H1 (cell line): ENCODE data around the gene WWC2. TPM values are rescaled to one million over a fixed set of nuclear protein-coding genes. Genes with fewer than 3 reads are reported as not detected.

Experiments
- CTCF ChIA-PET: fragments of 300-600 bp; sonication (Branson Sonifier 250); formaldehyde crosslinking; loops from one replicate; lab custom pipeline; 2021; ENCODE audit not compliant: partially characterized antibody; lab: Charles Lee
- POLR2A ChIA-PET: fragments of 300-600 bp; sonication (Branson Sonifier 250); formaldehyde crosslinking; loops from one replicate; lab custom pipeline; 2021; ENCODE audit warnings: inconsistent platforms; ENCODE audit not compliant: partially characterized antibody; lab: Charles Lee
- DNase-seq, 2 experiments: peaks; one replicate each; pipeline versions ENCODE4 v3.0.0 to v3.0.0-alpha.2; 2010 to 2022; ENCODE audit warnings: low spot score in 2 of 2, low read depth in 1 of 2, mixed read lengths in 1 of 2
- FAIRE-seq: peaks from 2 replicates; lab custom pipeline; 2011; peaks lifted over from hg19 to GRCh38; lab: Jason Lieb, UNC
- H2AFZ ChIP-seq: 2 replicates; pipeline ENCODE4 v1.8.1; 2012; ENCODE audit warnings: low read length, inconsistent platforms
- H2AK5ac ChIP-seq: 2 replicates; pipeline ENCODE4 v1.6.1; 2013; ENCODE audit warnings: low read depth, low read length
- H2BK120ac ChIP-seq: replicated peaks from 2 replicates; pipeline ENCODE3; 2013; ENCODE audit warnings: low read depth, low read length, inconsistent platforms
- H2BK12ac ChIP-seq: 2 replicates; pipeline ENCODE4 v1.6.1; 2013; ENCODE audit warnings: low read depth, low read length
- H2BK15ac ChIP-seq: 2 replicates; pipeline ENCODE4 v1.6.1; 2013; ENCODE audit warnings: low read length
- H2BK20ac ChIP-seq: 2 replicates; pipeline ENCODE4 v1.6.1; 2013; ENCODE audit warnings: low read length
- H2BK5ac ChIP-seq: 2 replicates; pipeline ENCODE4 v1.6.1; 2013; ENCODE audit warnings: low read depth, low read length
- H3K14ac ChIP-seq: 2 replicates; pipeline ENCODE4 v1.6.1; 2013; ENCODE audit warnings: inconsistent platforms; ENCODE audit not compliant: insufficient read length
- H3K18ac ChIP-seq: 2 replicates; pipeline ENCODE4 v1.6.1; 2013; ENCODE audit warnings: low read length; ENCODE audit errors: extremely low read depth
- H3K23ac ChIP-seq: 2 replicates; pipeline ENCODE4 v1.6.1; 2013; ENCODE audit warnings: inconsistent platforms; ENCODE audit not compliant: insufficient read length
- H3K23me2 ChIP-seq: 2 replicates; pipeline ENCODE4 v1.6.1; 2013; ENCODE audit warnings: low read depth, low read length
- H3K27ac ChIP-seq: 2 replicates; pipeline ENCODE4 v1.6.1; 2011; ENCODE audit warnings: low read depth, low read length, inconsistent platforms
- H3K27me3 ChIP-seq, 4 experiments: replicated peaks in 1 of 4; 1 replicate in 1 of 4; 2 replicates in 3 of 4; pipeline versions ENCODE4 v1.6.1 to v1.8.1; 2011 to 2013; ENCODE audit warnings: low read length in 3 of 4, mild to moderate bottlenecking in 3 of 4, inconsistent platforms in 2 of 4, mixed read lengths in 2 of 4, moderate library complexity in 1 of 4; ENCODE audit not compliant: control insufficient read depth in 3 of 4, insufficient read depth in 3 of 4; ENCODE audit errors: extremely low read depth in 1 of 4
- H3K36me3 ChIP-seq, 4 experiments: 2 replicates each; pipeline versions ENCODE4 v1.6.1 to v1.8.1; 2011 to 2013; ENCODE audit warnings: mild to moderate bottlenecking in 4 of 4, low read length in 3 of 4, moderate library complexity in 2 of 4, control low read depth in 1 of 4, inconsistent platforms in 1 of 4; ENCODE audit not compliant: insufficient read depth in 4 of 4, control insufficient read depth in 2 of 4
- H3K4ac ChIP-seq: replicated peaks from 2 replicates; pipeline ENCODE3; 2013; ENCODE audit warnings: low read length, low read depth, mixed read lengths, inconsistent platforms; ENCODE audit not compliant: insufficient read length
- H3K4me1 ChIP-seq, 4 experiments: replicated peaks in 1 of 4; 1 replicate in 1 of 4; 2 replicates in 3 of 4; pipeline versions ENCODE4 v1.6.1 to v1.8.1; 2011 to 2013; ENCODE audit warnings: low read length in 3 of 4, inconsistent platforms in 2 of 4, mixed read lengths in 1 of 4; ENCODE audit not compliant: insufficient read depth in 4 of 4, control insufficient read depth in 3 of 4
- H3K4me2 ChIP-seq, 2 experiments: 2 replicates each; pipeline versions ENCODE4 v1.6.1 to v1.8.1; 2011 to 2013; ENCODE audit warnings: low read depth in 2 of 2, low read length in 2 of 2, control low read depth in 1 of 2, inconsistent platforms in 1 of 2, mild to moderate bottlenecking in 1 of 2; ENCODE audit not compliant: insufficient read depth in 1 of 2
- H3K4me3 ChIP-seq, 4 experiments: fragments of 200-600, 300-600 bp in 1 of 4; sonication (generic), shearing (Covaris generic), sonication (Bioruptor Twin) in 1 of 4; 2 replicates each; pipeline versions ENCODE4 v1.5.1 to v1.8.1; 2011 to 2016; ENCODE audit warnings: low read length in 4 of 4, low read depth in 3 of 4, control low read depth in 2 of 4, inconsistent platforms in 2 of 4, mild to moderate bottlenecking in 2 of 4, mixed read lengths in 1 of 4, moderate library complexity in 1 of 4; ENCODE audit not compliant: insufficient read depth in 2 of 4; ENCODE audit errors: extremely low read depth in 1 of 4
- H3K56ac ChIP-seq: replicated peaks from 2 replicates; pipeline ENCODE3; 2013; ENCODE audit warnings: low read depth, mild to moderate bottlenecking, mixed read lengths, low read length, inconsistent platforms; ENCODE audit not compliant: insufficient read length
- H3K79me1 ChIP-seq: 2 replicates; pipeline ENCODE4 v1.6.1; 2013; ENCODE audit warnings: low read depth, low read length, control low read depth
- H3K79me2 ChIP-seq, 2 experiments: 2 replicates each; pipeline versions ENCODE4 v1.6.1 to v1.8.1; 2012 to 2013; ENCODE audit warnings: low read length in 2 of 2, mild to moderate bottlenecking in 2 of 2, inconsistent platforms in 1 of 2; ENCODE audit not compliant: insufficient read depth in 2 of 2, control insufficient read depth in 1 of 2
- H3K9ac ChIP-seq, 4 experiments: replicated peaks in 1 of 4; 1 replicate in 1 of 4; 2 replicates in 3 of 4; pipeline versions ENCODE4 v1.6.1 to v1.8.1; 2011 to 2013; ENCODE audit warnings: low read depth in 3 of 4, low read length in 3 of 4, control low read depth in 2 of 4, mild to moderate bottlenecking in 2 of 4, moderate library complexity in 2 of 4, inconsistent platforms in 1 of 4; ENCODE audit errors: extremely low read depth in 1 of 4
- H3K9me3 ChIP-seq, 2 experiments: 2 replicates each; pipeline versions ENCODE4 v1.6.1 to v1.8.1; 2012 to 2013; ENCODE audit warnings: mild to moderate bottlenecking in 2 of 2, moderate library complexity in 2 of 2, control low read depth in 1 of 2, inconsistent platforms in 1 of 2, low read depth in 1 of 2, low read length in 1 of 2, mixed read lengths in 1 of 2; ENCODE audit not compliant: insufficient read depth in 2 of 2
- H4K20me1 ChIP-seq, 2 experiments: replicated peaks in 1 of 2; 2 replicates each; pipeline versions ENCODE3 to v1.8.1; 2011 to 2013; ENCODE audit warnings: inconsistent platforms in 2 of 2, low read length in 2 of 2, mild to moderate bottlenecking in 1 of 2; ENCODE audit not compliant: insufficient read depth in 2 of 2, control insufficient read depth in 1 of 2
- H4K5ac ChIP-seq: 2 replicates; pipeline ENCODE4 v1.6.1; 2013; ENCODE audit warnings: low read length, low read depth, mixed read lengths, inconsistent platforms; ENCODE audit not compliant: insufficient read length
- H4K8ac ChIP-seq: 2 replicates; pipeline ENCODE4 v1.8.0; 2013; ENCODE audit warnings: mild to moderate bottlenecking, moderate library complexity, low read length, inconsistent platforms; ENCODE audit not compliant: insufficient read depth; ENCODE audit errors: extremely low read depth
- H4K91ac ChIP-seq: replicated peaks from 2 replicates; pipeline ENCODE3; 2013; ENCODE audit warnings: low read length, mixed read lengths, inconsistent platforms; ENCODE audit not compliant: insufficient read length
- BACH1 ChIP-seq: IDR thresholded peaks from 2 replicates; pipeline ENCODE4 v1.6.1; 2012; ENCODE audit warnings: low read length, improper control_type of control experiment
- POLR2AphosphoS5 ChIP-seq: IDR thresholded peaks from 2 replicates; pipeline ENCODE4 v1.6.1; 2011; ENCODE audit warnings: low read depth, low read length
- SIN3A ChIP-seq, 2 experiments: IDR thresholded peaks in 1 of 2; conservative IDR thresholded peaks in 1 of 2; 2 replicates each; pipeline ENCODE4 v1.6.1; 2011 to 2012; ENCODE audit warnings: low read length in 2 of 2, improper control_type of control experiment in 1 of 2, low read depth in 1 of 2, mild to moderate bottlenecking in 1 of 2
- TEAD4 ChIP-seq: IDR thresholded peaks from 2 replicates; pipeline ENCODE4 v1.6.1; 2012; ENCODE audit warnings: low read depth, low read length, inconsistent platforms, mixed read lengths
- WGBS, 2 experiments: shearing (Covaris generic) in 1 of 2; methylation state at CpG; one replicate each; pipeline versions ENCODE4 v1.1.6 to v1.1.7; 2013 to 2015; ENCODE audit warnings: low lambda C conversion rate in 2 of 2, mixed read lengths in 2 of 2, inconsistent platforms in 1 of 2, low coverage in 1 of 2, missing lambda C conversion rate in 1 of 2; ENCODE audit not compliant: insufficient replicate concordance in 2 of 2, insufficient coverage in 1 of 2, insufficient read length in 1 of 2; ENCODE audit errors: extremely low coverage in 1 of 2, missing lambda C conversion rate in 1 of 2; 5-methylcytosine and 5-hydroxymethylcytosine counted together
- polyA plus RNA-seq, 7 experiments: library from polyadenylated mRNA; depleted of rRNA in 3 of 7; stranded (reverse) in 5 of 7; unstranded in 2 of 7; fragments of >200 nt in 5 of 7; fragments of 200-250 nt in 2 of 7; gene quantifications; 1 replicate in 5 of 7; 2 replicates in 1 of 7; 4 replicates in 1 of 7; pipeline versions ENCODE4 v1.2.1 to v1.2.3, GENCODE V29; 2011 to 2013; ENCODE audit warnings: missing spikeins in 2 of 7, mixed read lengths in 2 of 7
- total RNA-seq: library from RNA; stranded (reverse); fragmentation: NEBNext Ultra II Directional; extraction: Animal tissue kit (Norgen Biotek cat#: 25700); gene quantifications from 2 replicates; pipeline ENCODE4 v1.2.1, GENCODE V29; 2021
- TF ChIP-seq, protein P1 (sequence below), 3 experiments: IDR thresholded peaks; 1 replicate in 2 of 3; 2 replicates in 1 of 3; pipeline versions ENCODE4 v1.5.1 to v1.6.1; 2011; ENCODE audit warnings: low read length in 3 of 3, mild to moderate bottlenecking in 3 of 3, inconsistent platforms in 2 of 3, low read depth in 1 of 3, moderate library complexity in 1 of 3; ENCODE audit not compliant: insufficient read depth in 1 of 3; ENCODE audit errors: control extremely low read depth in 1 of 3

The WWC2 gene
- total and polyA plus RNA-seq, 2 of the 8 experiments (the other 6 are each of a cell fraction or from before 2014, with no cell fraction given) = 17.6 to 135 TPM

- Histone ChIP-seq H3K79me2 (peaks cover 6 to 97% of the 10 kb centered on the region in 2 experiments; a peak in 3 of 4 replicates), H3K14ac (no peak overlapping the region), H3K79me1 (peaks cover 6% of the 10 kb centered on the region), H3K27ac (no peak overlapping the region), H2BK5ac (no peak overlapping the region), H3K4me2 (no peak overlapping the region), H3K23ac (no peak overlapping the region), H4K5ac (no peak overlapping the region), H2BK12ac (no peak overlapping the region), H3K23me2 (no peaks in the 10 kb centered on the region), H2AFZ (no peak overlapping the region), H3K9me3 (no peaks in the 10 kb centered on the region), H2AK5ac (no peak overlapping the region), H3K4me1 (peaks cover 0 to 4% (median 0%) of the 10 kb centered on the region in 4 experiments; a peak in 2 of 7 replicates), H2BK15ac (no peak overlapping the region), H2BK120ac (no peak overlapping the region), H3K9ac (no peak overlapping the region), H2BK20ac (no peak overlapping the region), H3K4ac (no peak overlapping the region), H4K20me1 (peaks cover 8 to 13% of the 10 kb centered on the region in 2 experiments), H3K18ac (no peak overlapping the region), H3K56ac (no peak overlapping the region), H4K8ac (no peak overlapping the region), H3K27me3 (no peaks in the 10 kb centered on the region), H4K91ac (no peak overlapping the region), H3K4me3 (no peak overlapping the region), H3K36me3 (no peaks in the 10 kb centered on the region)
- FAIRE-seq (no peak), DNase-seq (no peak)
- WGBS, 2 experiments = 81% methylated on average over 2 of the region's 2 CpGs; no CpG with 5 or more reads in 1 of the 2 experiments
- CTCF ChIA-PET = interaction anchor here (1.1 to 1.5 kb wide), 3 partner anchors 47 to 116 kb away, joined by 3 to 4 read pairs (median 3); partner anchors contain the start of gene WWC2
- TF ChIP-seq TEAD4 (no peak), BACH1 (no peak), SIN3A (conservative IDR thresholded peaks at IDR 0.05 in 1 of 2, IDR thresholded peaks at IDR 0.05 in 1 of 2; ENCODE audit: low read depth in 1 of 2, low read length in 2 of 2) (no peak), POLR2AphosphoS5 (no peak)
- TF ChIP-seq, protein P1, sequence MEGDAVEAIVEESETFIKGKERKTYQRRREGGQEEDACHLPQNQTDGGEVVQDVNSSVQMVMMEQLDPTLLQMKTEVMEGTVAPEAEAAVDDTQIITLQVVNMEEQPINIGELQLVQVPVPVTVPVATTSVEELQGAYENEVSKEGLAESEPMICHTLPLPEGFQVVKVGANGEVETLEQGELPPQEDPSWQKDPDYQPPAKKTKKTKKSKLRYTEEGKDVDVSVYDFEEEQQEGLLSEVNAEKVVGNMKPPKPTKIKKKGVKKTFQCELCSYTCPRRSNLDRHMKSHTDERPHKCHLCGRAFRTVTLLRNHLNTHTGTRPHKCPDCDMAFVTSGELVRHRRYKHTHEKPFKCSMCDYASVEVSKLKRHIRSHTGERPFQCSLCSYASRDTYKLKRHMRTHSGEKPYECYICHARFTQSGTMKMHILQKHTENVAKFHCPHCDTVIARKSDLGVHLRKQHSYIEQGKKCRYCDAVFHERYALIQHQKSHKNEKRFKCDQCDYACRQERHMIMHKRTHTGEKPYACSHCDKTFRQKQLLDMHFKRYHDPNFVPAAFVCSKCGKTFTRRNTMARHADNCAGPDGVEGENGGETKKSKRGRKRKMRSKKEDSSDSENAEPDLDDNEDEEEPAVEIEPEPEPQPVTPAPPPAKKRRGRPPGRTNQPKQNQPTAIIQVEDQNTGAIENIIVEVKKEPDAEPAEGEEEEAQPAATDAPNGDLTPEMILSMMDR (IDR thresholded peaks at IDR 0.05; ENCODE audit: control extremely low read depth in 1 of 3, insufficient read depth in 1 of 3, low read depth in 1 of 3, low read length in 3 of 3) = no peak
- POLR2A ChIA-PET = interaction anchor here (1.5 kb wide), 1 partner anchor 17 kb away, joined by 4 read pairs; no protein-coding TSS in a partner anchor
Observed at GRCh38 chr4:183145773-183146172, 46.7 kb downstream of the WWC2 start.
